Thyroid gland (tissue), 4 donors: Measurements from ENCODE around the gene DPP6. TPM values are rescaled to one million over a fixed set of nuclear protein-coding genes. Genes with fewer than 3 reads are reported as not detected.
"Not testable (repeated sequence)": the region's sequence is repeated elsewhere in the genome, so short reads cannot be mapped to it uniquely, and the experiment has no call there.

Source experiments
- DNase-seq, 2 donors: peaks; one replicate each; pipeline ENCODE4 v3.0.0-alpha.2; 2019
- H3K27ac ChIP-seq, 3 donors: fragments of 200-600 bp; sonication (generic); 1 replicate in 2 of 3; 2 replicates in 1 of 3; pipeline ENCODE4 v1.5.1; 2016 to 2019; ENCODE audit warnings: mild to moderate bottlenecking in 1 of 3, moderate library complexity in 1 of 3
- H3K27me3 ChIP-seq: fragments of 200-600 bp; sonication (generic); one replicate; pipeline ENCODE4 v1.5.1; 2019
- H3K36me3 ChIP-seq, 2 donors: fragments of 200-600 bp; sonication (generic); one replicate each; pipeline ENCODE4 v1.5.1; 2016 to 2019
- H3K4me1 ChIP-seq, 2 donors: fragments of 200-600 bp; sonication (generic); one replicate each; pipeline ENCODE4 v1.5.1; 2017 to 2019
- H3K4me3 ChIP-seq, 3 donors: fragments of 200-600 bp; sonication (generic); replicated peaks in 1 of 3; 1 replicate in 2 of 3; 2 replicates in 1 of 3; pipeline ENCODE4 v1.5.1; 2016; ENCODE audit warnings: mild to moderate bottlenecking in 1 of 3
- H3K9me3 ChIP-seq: fragments of 200-600 bp; sonication (generic); one replicate; pipeline ENCODE4 v1.5.1; 2017
- POLR2A ChIP-seq, 2 donors: fragments of 450-650 bp; IDR thresholded peaks; one replicate each; pipeline ENCODE4 v1.6.1; 2017; ENCODE audit warnings: antibody characterized with exemption in 2 of 2, mild to moderate bottlenecking in 2 of 2, moderate library complexity in 1 of 2
- WGBS, 2 donors: methylation state at CpG; one replicate each; pipeline ENCODE4 v1.1.5; 2017; 5-methylcytosine and 5-hydroxymethylcytosine counted together
- intact Hi-C: fragments of 100-400 bp; cut with DNase I; formaldehyde crosslinking; loops from one replicate; pipeline ENCODE4 v1.15.1; 2023
- total RNA-seq, 4 donors: library from RNA; depleted of rRNA; stranded (reverse); fragments of >200 nt; gene quantifications; one replicate each; pipeline ENCODE4 v1.2.3, GENCODE V29; 2016
- TF ChIP-seq, protein P1 (sequence below), 6 experiments: fragments of 200-600 bp in 3 of 6; fragments of 450-650 bp in 3 of 6; sonication (generic) in 3 of 6; IDR thresholded peaks; one replicate each; pipeline ENCODE4 v1.5.1; 2016 to 2019; ENCODE audit warnings: antibody characterized with exemption in 6 of 6, mild to moderate bottlenecking in 2 of 6, inconsistent platforms in 1 of 6, moderate library complexity in 1 of 6

The DPP6 gene
- total RNA-seq, 4 donors from 2014 or later: 50.7 to 97.7 (median 68.9) TPM

DNA sequence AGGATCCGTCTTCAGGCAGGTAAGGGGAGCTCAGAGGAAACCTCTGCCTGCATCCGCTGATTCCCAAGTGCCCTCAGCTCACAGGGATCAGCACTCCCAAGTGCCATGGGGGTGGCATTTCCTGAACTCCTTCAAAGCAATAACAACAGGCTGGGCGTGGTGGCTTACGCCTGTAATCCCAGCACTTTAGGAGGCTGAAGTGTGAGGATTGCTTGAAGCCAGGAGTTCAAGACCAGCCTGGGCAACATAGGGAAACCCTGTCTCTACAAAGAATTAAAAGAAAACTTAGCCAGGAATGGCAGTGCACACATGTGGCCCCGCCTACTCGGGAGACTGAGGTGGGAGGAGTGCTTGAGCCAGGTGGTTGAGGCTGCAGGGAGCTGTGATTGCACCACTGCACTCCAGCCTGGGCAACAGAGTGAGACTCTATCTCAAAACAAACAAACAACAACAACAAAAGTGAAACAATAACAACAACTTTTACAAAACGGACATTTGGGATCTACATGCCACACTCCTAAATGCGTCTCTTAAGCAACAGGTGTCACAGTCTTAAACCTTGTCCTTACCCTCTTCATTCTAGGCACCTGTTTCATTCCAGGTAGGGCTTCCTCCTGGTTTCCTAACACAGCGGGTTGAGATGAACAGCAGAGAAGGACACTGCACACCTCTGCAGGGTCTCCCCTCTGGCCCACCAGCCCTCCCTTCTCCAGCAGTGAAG, 877.0 kb downstream of the DPP6 start:
- H3K9me3 ChIP-seq: no peaks in the 10 kb centered on the region
- H3K36me3 ChIP-seq: no peaks in the 10 kb centered on the region
- H3K4me1 ChIP-seq: peaks cover 5 to 7% of the 10 kb centered on the region in 2 donors
- H3K4me3 ChIP-seq: peak overlapping the region in 2 of 3 donors; percentile 47 to 53
- no peaks in the 10 kb centered on the region for H3K27me3 ChIP-seq
- intact Hi-C loops: no loop called here
- peak overlapping the region; percentile 66 to 86 (median 82) for H3K27ac ChIP-seq
- WGBS, 2 donors: 52 to 57% methylated on average over 9 of the region's 9 CpGs
- DNase-seq: peak; percentile 38 to 42
- TF ChIP-seq, protein P1, sequence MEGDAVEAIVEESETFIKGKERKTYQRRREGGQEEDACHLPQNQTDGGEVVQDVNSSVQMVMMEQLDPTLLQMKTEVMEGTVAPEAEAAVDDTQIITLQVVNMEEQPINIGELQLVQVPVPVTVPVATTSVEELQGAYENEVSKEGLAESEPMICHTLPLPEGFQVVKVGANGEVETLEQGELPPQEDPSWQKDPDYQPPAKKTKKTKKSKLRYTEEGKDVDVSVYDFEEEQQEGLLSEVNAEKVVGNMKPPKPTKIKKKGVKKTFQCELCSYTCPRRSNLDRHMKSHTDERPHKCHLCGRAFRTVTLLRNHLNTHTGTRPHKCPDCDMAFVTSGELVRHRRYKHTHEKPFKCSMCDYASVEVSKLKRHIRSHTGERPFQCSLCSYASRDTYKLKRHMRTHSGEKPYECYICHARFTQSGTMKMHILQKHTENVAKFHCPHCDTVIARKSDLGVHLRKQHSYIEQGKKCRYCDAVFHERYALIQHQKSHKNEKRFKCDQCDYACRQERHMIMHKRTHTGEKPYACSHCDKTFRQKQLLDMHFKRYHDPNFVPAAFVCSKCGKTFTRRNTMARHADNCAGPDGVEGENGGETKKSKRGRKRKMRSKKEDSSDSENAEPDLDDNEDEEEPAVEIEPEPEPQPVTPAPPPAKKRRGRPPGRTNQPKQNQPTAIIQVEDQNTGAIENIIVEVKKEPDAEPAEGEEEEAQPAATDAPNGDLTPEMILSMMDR (IDR thresholded peaks at IDR 0.05): no peak
- no peak for TF ChIP-seq POLR2A (IDR thresholded peaks at IDR 0.05)

- no peak for TF ChIP-seq POLR2A (IDR thresholded peaks at IDR 0.05)
- TF ChIP-seq, protein P1 (IDR thresholded peaks at IDR 0.05): no peak
- 61 to 75% methylated on average over 2 of the region's 2 CpGs for WGBS, 2 donors
- Histone ChIP-seq H3K9me3 (no peaks in the 10 kb centered on the region), H3K27me3 (no peaks in the 10 kb centered on the region), H3K4me3 (no peak overlapping the region), H3K4me1 (peaks cover 5 to 7% of the 10 kb centered on the region in 2 donors), H3K36me3 (no peaks in the 10 kb centered on the region), H3K27ac (no peak overlapping the region)
- no peak for DNase-seq
- intact Hi-C loops: loop anchor here (10.0 kb wide), 1 partner anchor 73 kb away; the partner anchor contains the start of gene PAXIP1
These were observed 879.7 kb downstream of the DPP6 start for GRCh38 chr7:154931906-154932305.

- not testable (repeated sequence) for H3K4me1 ChIP-seq, H3K9me3 ChIP-seq, H3K27me3 ChIP-seq, DNase-seq, H3K27ac ChIP-seq, H3K36me3 ChIP-seq, H3K4me3 ChIP-seq
- intact Hi-C loops: loop anchor here (10.0 kb wide), 1 partner anchor 70 kb away; the partner anchor contains the start of gene PAXIP1
- WGBS, 2 donors: 98 to 99% methylated on average over 5 of the region's 5 CpGs
These were observed 882.3 kb downstream of the DPP6 start for GRCh38 chr7:154934353-154934952.

DNA sequence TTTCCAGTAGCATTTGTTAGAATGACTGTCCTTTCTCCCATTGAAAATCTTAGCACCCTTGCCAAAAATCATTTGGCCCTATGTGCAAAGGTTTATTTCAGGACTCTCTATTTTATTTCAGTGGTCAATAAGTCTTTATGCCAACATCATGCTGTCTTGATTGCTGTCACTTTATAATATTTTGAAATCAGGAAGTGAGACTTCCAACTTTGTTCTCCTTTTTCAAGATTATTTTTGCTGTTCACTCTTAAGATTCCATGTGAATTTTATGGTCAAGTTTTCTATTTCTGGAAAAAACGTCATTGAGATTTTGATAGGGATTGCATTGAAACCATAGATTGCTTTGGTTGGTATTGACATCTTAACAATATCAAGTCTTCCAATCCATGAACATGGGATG, 885.6 kb downstream of the DPP6 start:
- no peaks in the 10 kb centered on the region for H3K36me3 ChIP-seq
- no peaks in the 10 kb centered on the region for H3K4me1 ChIP-seq
- no peak for DNase-seq
- 77 to 89% methylated on average over 1 of the region's 1 CpG for WGBS, 2 donors
- H3K27ac ChIP-seq: no peak overlapping the region
- no peak for TF ChIP-seq POLR2A (IDR thresholded peaks at IDR 0.05)
- TF ChIP-seq, protein P1 (IDR thresholded peaks at IDR 0.05): no peak
- no peaks in the 10 kb centered on the region for H3K27me3 ChIP-seq
- intact Hi-C loops: loop anchor here (10.0 kb wide), 1 partner anchor 67 kb away; the partner anchor contains the start of gene PAXIP1
- no peak overlapping the region for H3K4me3 ChIP-seq
- no peaks in the 10 kb centered on the region for H3K9me3 ChIP-seq

- no peak overlapping the region for H3K27ac ChIP-seq
- peaks cover 14 to 20% of the 10 kb centered on the region in 2 donors for H3K36me3 ChIP-seq
- 91 to 95% methylated on average over 2 of the region's 2 CpGs for WGBS, 2 donors
- intact Hi-C loops: no loop called here
- no peak for DNase-seq
- no peaks in the 10 kb centered on the region for H3K4me1 ChIP-seq
- H3K9me3 ChIP-seq: no peaks in the 10 kb centered on the region
- no peaks in the 10 kb centered on the region for H3K27me3 ChIP-seq
- no peak overlapping the region for H3K4me3 ChIP-seq
- no peak for TF ChIP-seq POLR2A (IDR thresholded peaks at IDR 0.05)
- TF ChIP-seq, protein P1 (IDR thresholded peaks at IDR 0.05): no peak
These were observed 890.5 kb downstream of the DPP6 start for GRCh38 chr7:154942691-154943090.
